ENCODE data around the gene SLC35C1. TPM values are rescaled to one million over a fixed set of nuclear protein-coding genes. Genes with fewer than 3 reads are reported as not detected.
A peak's percentile ranks its signal among the peaks of the same experiment; 100 is the strongest.

The SLC35C1 gene
- total RNA-seq, 5 donors from 2014 or later (not counting 1 experiment from before 2014, with no cell fraction given) = 8.3 to 27.0 (median 23.9) TPM

- Histone ChIP-seq H3K4me3 (ENCODE audit: control insufficient read depth in 1 of 2, extremely low read depth in 1 of 2, low read length in 1 of 2) (peak overlapping the region in 1 of 2 donors; percentile 95), H3K9me3 (no peaks in the 10 kb centered on the region), H3K27me3 (replicated peaks in 1 of 2; ENCODE audit: control insufficient read depth in 2 of 2, extremely low read depth in 1 of 2, insufficient read depth in 2 of 2, low read length in 1 of 2) (no peaks in the 10 kb centered on the region), H3K36me3 (ENCODE audit: control insufficient read depth in 2 of 2, extremely low read depth in 1 of 2, insufficient read depth in 1 of 2, low read length in 1 of 2) (peaks cover 0 to 6% of the 10 kb centered on the region in 2 donors), H3K4me1 (ENCODE audit: control insufficient read depth in 1 of 2, extremely low read depth in 1 of 2, insufficient read depth in 2 of 2, low read length in 2 of 2) (peaks cover 19 to 48% of the 10 kb centered on the region in 2 experiments), H3K27ac (ENCODE audit: low read length) (peak overlapping the region; percentile 97)
- Mint-ChIP-seq H3K27ac (peak overlapping the region; percentile 89 to 90), H3K36me3 (peaks cover 12% of the 10 kb centered on the region), H3K4me1 (peaks cover 53 to 60% (median 58%) of the 10 kb centered on the region in 3 donors), H3K4me3 (peak overlapping the region; percentile 85 to 90 (median 87)), H3K9me3 (no peaks in the 10 kb centered on the region), H3K27me3 (no peaks in the 10 kb centered on the region)
- CTCF ChIA-PET = interaction anchor here in 1 of 2 donors (0.9 to 1.5 kb wide), 3 partner anchors 72 to 160 kb away, joined by 4 to 8 read pairs (median 6); partner anchors contain the start of gene PEX16
- POLR2A ChIA-PET = interaction anchor here in 1 of 2 donors (0.5 to 1.2 kb wide), 5 partner anchors 11 to 1526 kb away, joined by 3 to 13 read pairs (median 3); partner anchors contain the start of gene PEX16
- DNase-seq (no peak), ATAC-seq (replicated peaks in 1 of 4) (no peak)
- WGBS (ENCODE audit: insufficient coverage) = 94% methylated on average over 3 of the region's 4 CpGs
Observed at GRCh38 chr11:45846174-45846675, 41.3 kb downstream of the SLC35C1 start.

GRCh38 chr11:45846974-45847910 lies 42.3 kb downstream of the SLC35C1 start, which contains the start of gene CRY2:
CRY2 (plus strand) TSS chr11:45847475; CDS start chr11:45847491, 16 bp downstream.
- Mint-ChIP-seq H3K27me3 (no peaks in the 10 kb centered on the region), H3K27ac (peak within 1 kb of the TSS; percentile 89 to 90), H3K4me3 (peak within 1 kb of the TSS; percentile 85 to 90 (median 87)), H3K4me1 (peaks cover 60 to 65% (median 64%) of the 10 kb centered on the region in 3 donors), H3K36me3 (peaks cover 12% of the 10 kb centered on the region), H3K9me3 (no peaks in the 10 kb centered on the region)
- Histone ChIP-seq H3K27me3 (replicated peaks in 1 of 2; ENCODE audit: control insufficient read depth in 2 of 2, extremely low read depth in 1 of 2, insufficient read depth in 2 of 2, low read length in 1 of 2) (no peaks in the 10 kb centered on the region), H3K36me3 (ENCODE audit: control insufficient read depth in 2 of 2, extremely low read depth in 1 of 2, insufficient read depth in 1 of 2, low read length in 1 of 2) (peaks cover 0 to 6% of the 10 kb centered on the region in 2 donors), H3K9me3 (no peaks in the 10 kb centered on the region), H3K4me3 (ENCODE audit: control insufficient read depth in 1 of 2, extremely low read depth in 1 of 2, low read length in 1 of 2) (peak within 1 kb of the TSS; percentile 78 to 95), H3K4me1 (ENCODE audit: control insufficient read depth in 1 of 2, extremely low read depth in 1 of 2, insufficient read depth in 2 of 2, low read length in 2 of 2) (peaks cover 19 to 50% of the 10 kb centered on the region in 2 experiments), H3K27ac (ENCODE audit: low read length) (peak within 1 kb of the TSS; percentile 97)
- ChIA-PET CTCF (interaction anchor here in 1 of 2 donors (0.7 to 1.1 kb wide), 7 partner anchors 12 to 160 kb away, joined by 3 to 8 read pairs (median 5); partner anchors contain the start of gene PEX16), POLR2A (interaction anchor here (0.6 to 1.2 kb wide), 7 partner anchors 10 to 1794 kb away, joined by 3 to 13 read pairs (median 3); partner anchors contain the start of gene PEX16 (in 1 of the 2))
- DNase-seq = peak; percentile 90 to 99 (median 97)
- WGBS (ENCODE audit: insufficient coverage) = under 1% methylated on average over 73 of the region's 75 CpGs
- peak; percentile 83 to 95 (median 92) for ATAC-seq (replicated peaks in 1 of 4)

GRCh38 chr11:45847911-45848316 lies 43.0 kb downstream of the SLC35C1 start:
- no peaks in the 10 kb centered on the region for H3K27me3 ChIP-seq (replicated peaks in 1 of 2; ENCODE audit: control insufficient read depth in 2 of 2, extremely low read depth in 1 of 2, insufficient read depth in 2 of 2, low read length in 1 of 2)
- H3K4me3 ChIP-seq (ENCODE audit: control insufficient read depth in 1 of 2, extremely low read depth in 1 of 2, low read length in 1 of 2) = peak overlapping the region; percentile 78 to 95
- WGBS (ENCODE audit: insufficient coverage) = 2% methylated on average over 10 of the region's 16 CpGs
- peak overlapping the region; percentile 85 to 90 (median 87) for H3K4me3 Mint-ChIP-seq
- H3K27me3 Mint-ChIP-seq = no peaks in the 10 kb centered on the region
- H3K27ac ChIP-seq (ENCODE audit: low read length) = peak overlapping the region; percentile 94
- H3K4me1 ChIP-seq (ENCODE audit: control insufficient read depth in 1 of 2, extremely low read depth in 1 of 2, insufficient read depth in 2 of 2, low read length in 2 of 2) = peaks cover 19 to 52% of the 10 kb centered on the region in 2 experiments
- DNase-seq (peak in 32 of 35 experiments; percentile 17 to 66 (median 40)), ATAC-seq (replicated peaks in 1 of 4) (peak; percentile 7 to 23 (median 20))
- peak overlapping the region in 1 of 2 donors; percentile 74 for H3K27ac Mint-ChIP-seq
- POLR2A ChIA-PET = interaction anchor here (0.6 to 0.7 kb wide), 7 partner anchors 12 to 935 kb away, joined by 3 to 7 read pairs (median 4); no protein-coding TSS in a partner anchor
- CTCF ChIA-PET = interaction anchor here in 1 of 2 donors (0.6 to 0.9 kb wide), 2 partner anchors 158 to 1368 kb away, joined by 5 read pairs; no protein-coding TSS in a partner anchor
- no peaks in the 10 kb centered on the region for H3K9me3 ChIP-seq
- peaks cover 12% of the 10 kb centered on the region for H3K36me3 Mint-ChIP-seq
- peaks cover 62 to 68% (median 63%) of the 10 kb centered on the region in 3 donors for H3K4me1 Mint-ChIP-seq
- H3K36me3 ChIP-seq (ENCODE audit: control insufficient read depth in 2 of 2, extremely low read depth in 1 of 2, insufficient read depth in 1 of 2, low read length in 1 of 2) = peaks cover 0 to 6% of the 10 kb centered on the region in 2 donors
- H3K9me3 Mint-ChIP-seq = no peaks in the 10 kb centered on the region

- Mint-ChIP-seq H3K4me3 (peak overlapping the region; percentile 85 to 90 (median 87)), H3K27ac (peak overlapping the region in 1 of 2 donors; percentile 22), H3K4me1 (peaks cover 56 to 63% (median 61%) of the 10 kb centered on the region in 3 donors), H3K27me3 (no peaks in the 10 kb centered on the region), H3K9me3 (no peaks in the 10 kb centered on the region), H3K36me3 (peaks cover 12% of the 10 kb centered on the region)
- Histone ChIP-seq H3K27ac (ENCODE audit: low read length) (no peak overlapping the region), H3K4me1 (ENCODE audit: control insufficient read depth in 1 of 2, extremely low read depth in 1 of 2, insufficient read depth in 2 of 2, low read length in 2 of 2) (peaks cover 17 to 51% of the 10 kb centered on the region in 2 experiments), H3K36me3 (ENCODE audit: control insufficient read depth in 2 of 2, extremely low read depth in 1 of 2, insufficient read depth in 1 of 2, low read length in 1 of 2) (peaks cover 0 to 11% of the 10 kb centered on the region in 2 donors), H3K27me3 (replicated peaks in 1 of 2; ENCODE audit: control insufficient read depth in 2 of 2, extremely low read depth in 1 of 2, insufficient read depth in 2 of 2, low read length in 1 of 2) (no peaks in the 10 kb centered on the region), H3K4me3 (ENCODE audit: control insufficient read depth in 1 of 2, extremely low read depth in 1 of 2, low read length in 1 of 2) (peak overlapping the region in 1 of 2 donors; percentile 5), H3K9me3 (no peaks in the 10 kb centered on the region)
- CTCF ChIA-PET = interaction anchor here in 1 of 2 donors (0.6 to 0.9 kb wide), 2 partner anchors 157 to 1367 kb away, joined by 5 read pairs; no protein-coding TSS in a partner anchor
- ATAC-seq (replicated peaks in 1 of 4) (no peak), DNase-seq (no peak)
- POLR2A ChIA-PET = interaction anchor here (0.6 to 0.7 kb wide), 7 partner anchors 11 to 934 kb away, joined by 3 to 7 read pairs (median 4); no protein-coding TSS in a partner anchor
- WGBS (ENCODE audit: insufficient coverage) = 91% methylated on average over 5 of the region's 8 CpGs
Observed at GRCh38 chr11:45848654-45849081, 43.7 kb downstream of the SLC35C1 start.

DNA sequence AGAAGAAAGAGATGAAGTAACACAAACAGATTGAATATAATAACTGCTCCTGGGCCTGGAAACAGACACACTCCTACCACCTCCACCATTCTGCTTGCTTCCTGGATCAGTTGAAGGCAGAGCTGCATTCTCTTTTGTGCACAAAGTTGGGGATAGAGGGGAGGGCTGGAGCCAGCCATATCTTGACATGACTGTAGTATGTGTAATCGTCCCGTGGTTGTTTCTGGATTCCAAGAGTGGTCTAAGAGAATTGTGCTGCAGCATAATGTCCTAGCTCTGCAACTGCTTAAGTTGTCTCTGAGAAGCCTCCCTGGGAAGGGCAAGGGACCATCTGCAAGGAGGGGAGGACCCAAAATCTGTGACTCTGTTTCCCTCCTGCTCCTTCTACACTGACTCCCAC lies 45.5 kb downstream of the SLC35C1 start:
- no peaks in the 10 kb centered on the region for H3K9me3 Mint-ChIP-seq
- no peaks in the 10 kb centered on the region for H3K27me3 Mint-ChIP-seq
- CTCF ChIA-PET = interaction anchor here in 1 of 2 donors (1.1 to 2.3 kb wide), 2 partner anchors 23 to 79 kb away, joined by 3 to 6 read pairs; no protein-coding TSS in a partner anchor
- Histone ChIP-seq H3K4me1 (ENCODE audit: control insufficient read depth in 1 of 2, extremely low read depth in 1 of 2, insufficient read depth in 2 of 2, low read length in 2 of 2) (peaks cover 17 to 51% of the 10 kb centered on the region in 2 experiments), H3K36me3 (ENCODE audit: control insufficient read depth in 2 of 2, extremely low read depth in 1 of 2, insufficient read depth in 1 of 2, low read length in 1 of 2) (peaks cover 0 to 21% of the 10 kb centered on the region in 2 donors), H3K27ac (ENCODE audit: low read length) (no peak overlapping the region), H3K9me3 (no peaks in the 10 kb centered on the region), H3K27me3 (replicated peaks in 1 of 2; ENCODE audit: control insufficient read depth in 2 of 2, extremely low read depth in 1 of 2, insufficient read depth in 2 of 2, low read length in 1 of 2) (no peaks in the 10 kb centered on the region), H3K4me3 (ENCODE audit: control insufficient read depth in 1 of 2, extremely low read depth in 1 of 2, low read length in 1 of 2) (no peak overlapping the region)
- peaks cover 55 to 65% (median 59%) of the 10 kb centered on the region in 3 donors for H3K4me1 Mint-ChIP-seq
- ATAC-seq (replicated peaks in 1 of 4) (no peak), DNase-seq (no peak)
- H3K27ac Mint-ChIP-seq = no peak overlapping the region
- WGBS (ENCODE audit: insufficient coverage) = 100% methylated on average over 2 of the region's 2 CpGs
- peaks cover 17% of the 10 kb centered on the region for H3K36me3 Mint-ChIP-seq
- POLR2A ChIA-PET = interaction anchor here in 1 of 2 donors (0.6 kb wide), 1 partner anchor 16 kb away, joined by 10 read pairs; no protein-coding TSS in a partner anchor
- H3K4me3 Mint-ChIP-seq = peak overlapping the region in 1 of 3 donors; percentile 53

All from T-cell (primary cell).